ENCODE measurements around the gene IBTK.
"Not testable (repeated sequence)": the region's sequence is repeated elsewhere in the genome, so short reads cannot be mapped to it uniquely, and the experiment has no call there.

The IBTK gene
- total RNA-seq, result 71.9 to 161 (median 124) reads per million in 9 experiments

GRCh38 chr6:82247505-82248272 lies at the start of gene IBTK:
Gene IBTK (minus strand): TSS chr6:82247744. CDS start chr6:82240486, 7,258 bp downstream.
- Mint-ChIP-seq H3K9me3 (no peaks in the 10 kb centered on the region), H3K27me3 (no peaks in the 10 kb centered on the region), H3K36me3 (ENCODE audit: insufficient read depth) (peaks cover 29% of the 10 kb centered on the region), H3K27ac (peak within 1 kb of the TSS; percentile 99), H3K4me3 (peak within 1 kb of the TSS; percentile 95 to 96), H3K4me1 (ENCODE audit: low read depth in 2 of 2) (peaks cover 21 to 38% of the 10 kb centered on the region in 2 donors)
- peak; percentile 92 for ATAC-seq (replicated peaks)
- peak; percentile 88 to 98 (median 94) for DNase-seq

GRCh38 chr6:82283771-82284410 lies 36.3 kb upstream of the IBTK start:
- no peak for DNase-seq
- no peaks in the 10 kb centered on the region for H3K27me3 Mint-ChIP-seq
- no peak overlapping the region for H3K27ac Mint-ChIP-seq
- H3K36me3 Mint-ChIP-seq (ENCODE audit: insufficient read depth), result no peaks in the 10 kb centered on the region
- no peak for ATAC-seq (replicated peaks)
- peaks cover 27 to 38% of the 10 kb centered on the region in 2 donors for H3K4me1 Mint-ChIP-seq (ENCODE audit: low read depth in 2 of 2)
- H3K9me3 Mint-ChIP-seq, result no peaks in the 10 kb centered on the region
- H3K4me3 Mint-ChIP-seq, result no peak overlapping the region

- not testable (repeated sequence) for ATAC-seq (replicated peaks); H3K9me3 Mint-ChIP-seq; DNase-seq; H3K36me3 Mint-ChIP-seq (ENCODE audit: insufficient read depth); H3K27me3 Mint-ChIP-seq
- Mint-ChIP-seq H3K4me1 (ENCODE audit: low read depth in 2 of 2) (peaks cover 27 to 38% of the 10 kb centered on the region in 2 donors), H3K27ac (peak overlapping the region; percentile 90 to 91), H3K4me3 (peak overlapping the region; percentile 69 to 71)
Observed at GRCh38 chr6:82281550-82281949, 34.0 kb upstream of the IBTK start.

GRCh38 chr6:82277686-82278085 lies 30.1 kb upstream of the IBTK start:
- ATAC-seq (replicated peaks), result no peak
- peaks cover 16 to 21% of the 10 kb centered on the region in 2 donors for H3K4me1 Mint-ChIP-seq (ENCODE audit: low read depth in 2 of 2)
- H3K27ac Mint-ChIP-seq, result no peak overlapping the region
- no peaks in the 10 kb centered on the region for H3K36me3 Mint-ChIP-seq (ENCODE audit: insufficient read depth)
- DNase-seq, result no peak
- H3K4me3 Mint-ChIP-seq, result no peak overlapping the region
- H3K27me3 Mint-ChIP-seq, result no peaks in the 10 kb centered on the region
- H3K9me3 Mint-ChIP-seq, result no peaks in the 10 kb centered on the region

- H3K4me3 Mint-ChIP-seq, result no peak overlapping the region
- H3K9me3 Mint-ChIP-seq, result no peaks in the 10 kb centered on the region
- DNase-seq (no peak), ATAC-seq (replicated peaks) (no peak)
- no peaks in the 10 kb centered on the region for H3K27me3 Mint-ChIP-seq
- no peak overlapping the region for H3K27ac Mint-ChIP-seq
- no peaks in the 10 kb centered on the region for H3K36me3 Mint-ChIP-seq (ENCODE audit: insufficient read depth)
- H3K4me1 Mint-ChIP-seq (ENCODE audit: low read depth in 2 of 2), result peaks cover 2 to 4% of the 10 kb centered on the region in 2 donors
Observed at GRCh38 chr6:82275686-82276085, 28.1 kb upstream of the IBTK start.

GRCh38 chr6:82273295-82273694 lies 25.8 kb upstream of the IBTK start:
- Mint-ChIP-seq H3K36me3 (ENCODE audit: insufficient read depth) (no peaks in the 10 kb centered on the region), H3K4me1 (ENCODE audit: low read depth in 2 of 2) (no peaks in the 10 kb centered on the region), H3K9me3 (no peaks in the 10 kb centered on the region), H3K27ac (no peak overlapping the region), H3K27me3 (no peaks in the 10 kb centered on the region), H3K4me3 (no peak overlapping the region)
- ATAC-seq (replicated peaks) (no peak), DNase-seq (no peak)

GRCh38 chr6:82270881-82271635 lies 23.5 kb upstream of the IBTK start:
- peak overlapping the region in 1 of 2 donors; percentile 74 for H3K27ac Mint-ChIP-seq
- ATAC-seq (replicated peaks) (peak; percentile 68), DNase-seq (no peak)
- peaks cover 0 to 4% of the 10 kb centered on the region in 2 donors for H3K27me3 Mint-ChIP-seq
- H3K4me1 Mint-ChIP-seq (ENCODE audit: low read depth in 2 of 2), result no peaks in the 10 kb centered on the region
- no peaks in the 10 kb centered on the region for H3K36me3 Mint-ChIP-seq (ENCODE audit: insufficient read depth)
- H3K9me3 Mint-ChIP-seq, result no peaks in the 10 kb centered on the region
- H3K4me3 Mint-ChIP-seq, result no peak overlapping the region

- no peaks in the 10 kb centered on the region for H3K9me3 Mint-ChIP-seq
- H3K27me3 Mint-ChIP-seq, result peaks cover 0 to 4% of the 10 kb centered on the region in 2 donors
- DNase-seq (no peak), ATAC-seq (replicated peaks) (no peak)
- no peaks in the 10 kb centered on the region for H3K36me3 Mint-ChIP-seq (ENCODE audit: insufficient read depth)
- no peaks in the 10 kb centered on the region for H3K4me1 Mint-ChIP-seq (ENCODE audit: low read depth in 2 of 2)
- H3K4me3 Mint-ChIP-seq, result no peak overlapping the region
- no peak overlapping the region for H3K27ac Mint-ChIP-seq
Observed at GRCh38 chr6:82268301-82268846, 20.8 kb upstream of the IBTK start.

- no peaks in the 10 kb centered on the region for H3K4me1 Mint-ChIP-seq (ENCODE audit: low read depth in 2 of 2)
- H3K9me3 Mint-ChIP-seq, result no peaks in the 10 kb centered on the region
- H3K4me3 Mint-ChIP-seq, result no peak overlapping the region
- no peak for DNase-seq
- ATAC-seq (replicated peaks), result no peak
- no peak overlapping the region for H3K27ac Mint-ChIP-seq
- H3K36me3 Mint-ChIP-seq (ENCODE audit: insufficient read depth), result no peaks in the 10 kb centered on the region
- H3K27me3 Mint-ChIP-seq, result peaks cover 0 to 4% of the 10 kb centered on the region in 2 donors
Observed at GRCh38 chr6:82264824-82265223, 17.3 kb upstream of the IBTK start.

- no peak for DNase-seq
- no peak for ATAC-seq (replicated peaks)
- Mint-ChIP-seq H3K4me1 (ENCODE audit: low read depth in 2 of 2) (no peaks in the 10 kb centered on the region), H3K36me3 (ENCODE audit: insufficient read depth) (no peaks in the 10 kb centered on the region), H3K27ac (no peak overlapping the region), H3K27me3 (peaks cover 0 to 4% of the 10 kb centered on the region in 2 donors), H3K4me3 (no peak overlapping the region), H3K9me3 (no peaks in the 10 kb centered on the region)
Observed at GRCh38 chr6:82264321-82264720, 16.8 kb upstream of the IBTK start.

- Mint-ChIP-seq H3K9me3 (no peaks in the 10 kb centered on the region), H3K27me3 (peaks cover 0 to 4% of the 10 kb centered on the region in 2 donors), H3K27ac (no peak overlapping the region), H3K36me3 (ENCODE audit: insufficient read depth) (no peaks in the 10 kb centered on the region), H3K4me3 (no peak overlapping the region), H3K4me1 (ENCODE audit: low read depth in 2 of 2) (no peaks in the 10 kb centered on the region)
- no peak for ATAC-seq (replicated peaks)
- no peak for DNase-seq
Observed at GRCh38 chr6:82263916-82264315, 16.4 kb upstream of the IBTK start.

GRCh38 chr6:82260997-82261732 lies 13.6 kb upstream of the IBTK start:
- ATAC-seq (replicated peaks) (no peak), DNase-seq (no peak)
- Mint-ChIP-seq H3K27me3 (no peaks in the 10 kb centered on the region), H3K27ac (no peak overlapping the region), H3K4me3 (no peak overlapping the region), H3K4me1 (ENCODE audit: low read depth in 2 of 2) (no peaks in the 10 kb centered on the region), H3K9me3 (no peaks in the 10 kb centered on the region), H3K36me3 (ENCODE audit: insufficient read depth) (no peaks in the 10 kb centered on the region)

GRCh38 chr6:82259389-82259788 lies 11.8 kb upstream of the IBTK start:
- H3K4me1 Mint-ChIP-seq (ENCODE audit: low read depth in 2 of 2), result no peaks in the 10 kb centered on the region

More at GRCh38 chr6:82259389-82259788, 11.8 kb upstream of the IBTK start:
- ATAC-seq (replicated peaks) (no peak), DNase-seq (no peak)
- Mint-ChIP-seq H3K4me3 (no peak overlapping the region), H3K27ac (no peak overlapping the region), H3K27me3 (no peaks in the 10 kb centered on the region), H3K36me3 (ENCODE audit: insufficient read depth) (no peaks in the 10 kb centered on the region), H3K9me3 (no peaks in the 10 kb centered on the region)

Measured in effector memory CD8-positive, alpha-beta T cell (primary cell).